Caco-2 (cell line): ENCODE results near the gene C16orf90. TPM values are rescaled to one million over a fixed set of nuclear protein-coding genes. Genes with fewer than 3 reads are reported as not detected.
"Not testable (repeated sequence)": the region's sequence is repeated elsewhere in the genome, so short reads cannot be mapped to it uniquely, and the experiment has no call there.

Experiments used
- BruUV-seq: library from RNA; stranded (reverse); fragments of 400-500 nt; replicated peaks from 2 replicates; lab custom pipeline; 2021; lab: Mats Ljungman, UMichigan
- CTCF ChIA-PET: fragments of 300-600 bp; sonication (Branson Sonifier 250); formaldehyde crosslinking; loops from one replicate; lab custom pipeline; 2022; ENCODE audit warnings: antibody characterized with exemption; lab: Charles Lee
- POLR2A ChIA-PET: fragments of 300-600 bp; sonication (Branson Sonifier 250); formaldehyde crosslinking; loops from one replicate; lab custom pipeline; 2022; ENCODE audit warnings: antibody characterized with exemption; lab: Charles Lee
- DNase-seq, 2 experiments: peaks; one replicate each; pipeline versions ENCODE4 v3.0.0 to v3.0.0-alpha.2; 2020 to 2022
- H3K27me3 ChIP-seq: replicated peaks from 2 replicates; pipeline ENCODE4 v1.6.0; 2011; ENCODE audit warnings: low read length; ENCODE audit not compliant: control insufficient read depth, insufficient read depth
- H3K36me3 ChIP-seq: 2 replicates; pipeline ENCODE4 v1.5.1; 2011; ENCODE audit warnings: low read length; ENCODE audit not compliant: control insufficient read depth, insufficient read depth
- H3K4me1 ChIP-seq: fragments of 250-450 bp; sonication (Bioruptor Pico); 2 replicates; pipeline ENCODE4 v1.5.1; 2020; ENCODE audit warnings: mild to moderate bottlenecking
- H3K4me3 ChIP-seq: 2 replicates; pipeline ENCODE4 v1.5.1; 2011; ENCODE audit warnings: low read depth, mild to moderate bottlenecking, control low read depth, low read length
- H3K9me3 ChIP-seq: fragments of 250-450 bp; sonication (Bioruptor Pico); 2 replicates; pipeline ENCODE4 v1.5.1; 2020; ENCODE audit warnings: mild to moderate bottlenecking, moderate library complexity
- H3K27ac Mint-ChIP-seq: one replicate; pipeline ENCODE4 v1.8.0; 2022; ENCODE audit warnings: mixed read lengths; ENCODE audit not compliant: unreplicated experiment
- H3K27me3 Mint-ChIP-seq: one replicate; pipeline ENCODE4 v1.8.0; 2022; ENCODE audit warnings: mixed read lengths; ENCODE audit not compliant: insufficient read depth, unreplicated experiment
- H3K36me3 Mint-ChIP-seq: one replicate; pipeline ENCODE4 v1.8.0; 2022; ENCODE audit warnings: mild to moderate bottlenecking, mixed read lengths; ENCODE audit not compliant: insufficient read depth, unreplicated experiment
- H3K4me1 Mint-ChIP-seq: one replicate; pipeline ENCODE4 v1.8.0; 2022; ENCODE audit warnings: low read depth, mixed read lengths; ENCODE audit not compliant: unreplicated experiment
- H3K4me3 Mint-ChIP-seq: one replicate; pipeline ENCODE4 v1.8.0; 2022; ENCODE audit warnings: mild to moderate bottlenecking, moderate library complexity, mixed read lengths; ENCODE audit not compliant: unreplicated experiment
- H3K9me3 Mint-ChIP-seq: one replicate; pipeline ENCODE4 v1.8.0; 2022; ENCODE audit warnings: mixed read lengths; ENCODE audit not compliant: unreplicated experiment
- CTCF ChIP-seq, 2 experiments: fragments of 200-600 bp in 1 of 2; IDR thresholded peaks; 1 replicate in 1 of 2; 2 replicates in 1 of 2; pipeline versions ENCODE4 v1.5.1 to v1.8.0; 2011 to 2022; ENCODE audit warnings: antibody characterized with exemption in 1 of 2, control low read depth in 1 of 2, inconsistent platforms in 1 of 2, low read depth in 1 of 2, low read length in 1 of 2, mild to moderate bottlenecking in 1 of 2, moderate library complexity in 1 of 2; ENCODE audit not compliant: insufficient read depth in 1 of 2, severe bottlenecking in 1 of 2, unreplicated experiment in 1 of 2
- intact Hi-C: fragments of 100-400 bp; cut with micrococcal nuclease; formaldehyde crosslinking; loops from one replicate; pipeline ENCODE4 v1.10.0; 2022; ENCODE audit not compliant: unreplicated experiment
- total RNA-seq: library from RNA; stranded (reverse); gene quantifications from 2 replicates; pipeline ENCODE4 v1.2.3, GENCODE V29; 2022

The C16orf90 gene
- total RNA-seq, 1 experiment from 2014 or later = not detected

- Histone ChIP-seq H3K9me3 (no peaks in the 10 kb centered on the region), H3K4me1 (no peaks in the 10 kb centered on the region), H3K4me3 (no peak overlapping the region), H3K36me3 (peaks cover 1% of the 10 kb centered on the region; the same call in 1 of the 2 replicates), H3K27me3 (no peaks in the 10 kb centered on the region)
- peaks cover 64% of the 10 kb centered on the region for H3K36me3 Mint-ChIP-seq
- peaks cover 5% of the 10 kb centered on the region for H3K4me1 Mint-ChIP-seq
- TF ChIP-seq CTCF (IDR thresholded peaks at IDR 0.05; ENCODE audit: insufficient read depth in 1 of 2, low read depth in 1 of 2, low read length in 1 of 2, severe bottlenecking in 1 of 2, unreplicated experiment in 1 of 2) = no peak
- intact Hi-C loops = no loop called here
- BruUV-seq = no TSS peak
- H3K27ac Mint-ChIP-seq = no peak overlapping the region
- CTCF ChIA-PET = interaction anchor here (1.4 kb wide), 1 partner anchor 11 kb away, joined by 3 read pairs; no protein-coding TSS in a partner anchor
- no peak overlapping the region for H3K4me3 Mint-ChIP-seq
- H3K27me3 Mint-ChIP-seq = no peaks in the 10 kb centered on the region
- no peak for DNase-seq
- no peaks in the 10 kb centered on the region for H3K9me3 Mint-ChIP-seq
- POLR2A ChIA-PET = no interaction called here
Measured at GRCh38 chr16:3474136-3474779, 21.0 kb downstream of the C16orf90 start.

GRCh38 chr16:3473596-3473943 lies 21.7 kb downstream of the C16orf90 start:
- H3K4me1 Mint-ChIP-seq, BruUV-seq, H3K9me3 Mint-ChIP-seq, H3K27me3 ChIP-seq, H3K27me3 Mint-ChIP-seq, POLR2A ChIA-PET, H3K27ac Mint-ChIP-seq, H3K4me3 Mint-ChIP-seq, H3K4me1 ChIP-seq, intact Hi-C loops, H3K4me3 ChIP-seq, DNase-seq, H3K36me3 ChIP-seq, H3K9me3 ChIP-seq: not testable (repeated sequence)
- peaks cover 57% of the 10 kb centered on the region for H3K36me3 Mint-ChIP-seq
- CTCF ChIA-PET = interaction anchor here (1.4 kb wide), 1 partner anchor 12 kb away, joined by 3 read pairs; no protein-coding TSS in a partner anchor

GRCh38 chr16:3472878-3473595 lies 22.3 kb downstream of the C16orf90 start:
- CTCF ChIA-PET = no interaction called here
- H3K36me3 Mint-ChIP-seq = peaks cover 52% of the 10 kb centered on the region

More at GRCh38 chr16:3472878-3473595, 22.3 kb downstream of the C16orf90 start:
- no peaks in the 10 kb centered on the region for H3K9me3 Mint-ChIP-seq
- H3K4me3 Mint-ChIP-seq = no peak overlapping the region
- Histone ChIP-seq H3K4me1 (no peaks in the 10 kb centered on the region), H3K4me3 (no peak overlapping the region), H3K9me3 (no peaks in the 10 kb centered on the region), H3K36me3 (peaks cover 1% of the 10 kb centered on the region; the same call in 1 of the 2 replicates), H3K27me3 (no peaks in the 10 kb centered on the region)
- H3K4me1 Mint-ChIP-seq = peaks cover 5% of the 10 kb centered on the region
- no peaks in the 10 kb centered on the region for H3K27me3 Mint-ChIP-seq
- no peak for DNase-seq
- H3K27ac Mint-ChIP-seq = no peak overlapping the region
- intact Hi-C loops = no loop called here
- BruUV-seq = no TSS peak
- no peak for TF ChIP-seq CTCF (IDR thresholded peaks at IDR 0.05; ENCODE audit: insufficient read depth in 1 of 2, low read depth in 1 of 2, low read length in 1 of 2, severe bottlenecking in 1 of 2, unreplicated experiment in 1 of 2)
- POLR2A ChIA-PET = no interaction called here
